Transverse colon (tissue), 4 donors: Measurements from ENCODE around the gene ZBTB18.

Experiments
- EP300 ChIP-seq: sonication (generic); formaldehyde crosslinking; IDR thresholded peaks from one replicate; pipeline ENCODE4 v1.6.1; 2017; ENCODE audit warnings: antibody characterized with exemption, low read depth
- POLR2A ChIP-seq: fragments of 450-650 bp; IDR thresholded peaks from one replicate; pipeline ENCODE4 v1.6.1; 2016; ENCODE audit warnings: antibody characterized with exemption, mild to moderate bottlenecking, moderate library complexity
- POLR2AphosphoS5 ChIP-seq, 3 donors: sonication (generic); formaldehyde crosslinking; IDR thresholded peaks; one replicate each; pipeline ENCODE4 v1.6.1; 2016; ENCODE audit warnings: antibody characterized with exemption in 3 of 3
- TF ChIP-seq, protein P1 (sequence below), 5 experiments: fragments of 200-600 bp in 3 of 5; fragments of 450-650 bp in 2 of 5; sonication (generic) in 3 of 5; IDR thresholded peaks; 1 replicate in 2 of 5; 2 replicates in 3 of 5; pipeline ENCODE4 v1.5.1; 2016 to 2017; ENCODE audit warnings: antibody characterized with exemption in 5 of 5, inconsistent platforms in 3 of 5, mild to moderate bottlenecking in 2 of 5, moderate library complexity in 1 of 5

DNA sequence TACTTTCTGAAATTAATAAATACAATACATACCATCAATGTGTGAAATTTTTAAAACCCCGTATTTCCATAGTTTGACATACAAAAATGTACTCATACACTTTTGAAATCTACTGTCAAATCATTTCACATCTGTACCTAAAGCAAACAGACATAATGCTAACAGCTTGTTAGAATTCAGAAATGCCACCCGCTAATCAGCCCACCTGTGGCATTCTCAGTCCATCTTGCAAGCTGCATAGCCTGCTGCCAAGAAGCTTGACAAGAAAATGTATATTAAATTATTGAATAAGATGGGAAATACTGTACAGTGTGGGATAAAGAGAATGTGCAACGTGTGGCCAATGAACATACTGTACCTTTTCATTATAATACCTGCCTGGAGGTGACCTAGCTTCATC, 55.1 kb downstream of the ZBTB18 start:
- TF ChIP-seq, protein P1, sequence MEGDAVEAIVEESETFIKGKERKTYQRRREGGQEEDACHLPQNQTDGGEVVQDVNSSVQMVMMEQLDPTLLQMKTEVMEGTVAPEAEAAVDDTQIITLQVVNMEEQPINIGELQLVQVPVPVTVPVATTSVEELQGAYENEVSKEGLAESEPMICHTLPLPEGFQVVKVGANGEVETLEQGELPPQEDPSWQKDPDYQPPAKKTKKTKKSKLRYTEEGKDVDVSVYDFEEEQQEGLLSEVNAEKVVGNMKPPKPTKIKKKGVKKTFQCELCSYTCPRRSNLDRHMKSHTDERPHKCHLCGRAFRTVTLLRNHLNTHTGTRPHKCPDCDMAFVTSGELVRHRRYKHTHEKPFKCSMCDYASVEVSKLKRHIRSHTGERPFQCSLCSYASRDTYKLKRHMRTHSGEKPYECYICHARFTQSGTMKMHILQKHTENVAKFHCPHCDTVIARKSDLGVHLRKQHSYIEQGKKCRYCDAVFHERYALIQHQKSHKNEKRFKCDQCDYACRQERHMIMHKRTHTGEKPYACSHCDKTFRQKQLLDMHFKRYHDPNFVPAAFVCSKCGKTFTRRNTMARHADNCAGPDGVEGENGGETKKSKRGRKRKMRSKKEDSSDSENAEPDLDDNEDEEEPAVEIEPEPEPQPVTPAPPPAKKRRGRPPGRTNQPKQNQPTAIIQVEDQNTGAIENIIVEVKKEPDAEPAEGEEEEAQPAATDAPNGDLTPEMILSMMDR (IDR thresholded peaks at IDR 0.05) = no peak
- no peak for TF ChIP-seq POLR2AphosphoS5 (IDR thresholded peaks at IDR 0.05)
- TF ChIP-seq POLR2A = no peak
- no peak for TF ChIP-seq EP300
